Keratinocyte (primary cell): ENCODE results near the gene CATSPER1.

Source experiments
- EZH2 ChIP-seq: IDR thresholded peaks from one replicate; pipeline ENCODE4 v1.6.1; 2012; ENCODE audit warnings: inconsistent platforms, mild to moderate bottlenecking, low read length, moderate library complexity
- TF ChIP-seq, protein P1 (sequence below), 3 experiments: IDR thresholded peaks in 1 of 3; conservative IDR thresholded peaks in 1 of 3; optimal IDR thresholded peaks in 1 of 3; 2 replicates in 2 of 3; 3 replicates in 1 of 3; pipeline versions ENCODE3 to v1.5.1; 2011; ENCODE audit warnings: low read length in 3 of 3, mild to moderate bottlenecking in 3 of 3, moderate library complexity in 2 of 3, control low read depth in 1 of 3, inconsistent platforms in 1 of 3; ENCODE audit not compliant: insufficient read depth in 2 of 3; ENCODE audit errors: extremely low read depth in 1 of 3

GRCh38 chr11:66072518-66072917 lies 46.2 kb upstream of the CATSPER1 start:
- TF ChIP-seq, protein P1, sequence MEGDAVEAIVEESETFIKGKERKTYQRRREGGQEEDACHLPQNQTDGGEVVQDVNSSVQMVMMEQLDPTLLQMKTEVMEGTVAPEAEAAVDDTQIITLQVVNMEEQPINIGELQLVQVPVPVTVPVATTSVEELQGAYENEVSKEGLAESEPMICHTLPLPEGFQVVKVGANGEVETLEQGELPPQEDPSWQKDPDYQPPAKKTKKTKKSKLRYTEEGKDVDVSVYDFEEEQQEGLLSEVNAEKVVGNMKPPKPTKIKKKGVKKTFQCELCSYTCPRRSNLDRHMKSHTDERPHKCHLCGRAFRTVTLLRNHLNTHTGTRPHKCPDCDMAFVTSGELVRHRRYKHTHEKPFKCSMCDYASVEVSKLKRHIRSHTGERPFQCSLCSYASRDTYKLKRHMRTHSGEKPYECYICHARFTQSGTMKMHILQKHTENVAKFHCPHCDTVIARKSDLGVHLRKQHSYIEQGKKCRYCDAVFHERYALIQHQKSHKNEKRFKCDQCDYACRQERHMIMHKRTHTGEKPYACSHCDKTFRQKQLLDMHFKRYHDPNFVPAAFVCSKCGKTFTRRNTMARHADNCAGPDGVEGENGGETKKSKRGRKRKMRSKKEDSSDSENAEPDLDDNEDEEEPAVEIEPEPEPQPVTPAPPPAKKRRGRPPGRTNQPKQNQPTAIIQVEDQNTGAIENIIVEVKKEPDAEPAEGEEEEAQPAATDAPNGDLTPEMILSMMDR (optimal IDR thresholded peaks at IDR 0.05 in 1 of 3, IDR thresholded peaks at IDR 0.05 in 1 of 3, conservative IDR thresholded peaks at IDR 0.05 in 1 of 3; ENCODE audit: extremely low read depth in 1 of 3, insufficient read depth in 2 of 3, low read length in 3 of 3) = no peak
- no peak for TF ChIP-seq EZH2
